ENCODE data around the gene OR52B2. TPM values are rescaled to one million over a fixed set of nuclear protein-coding genes. Genes with fewer than 3 reads are reported as not detected.

OR52B2 gene
- polyA plus RNA-seq, 1 of the 3 experiments (the other 2 are of a cell fraction), result not detected

DNA sequence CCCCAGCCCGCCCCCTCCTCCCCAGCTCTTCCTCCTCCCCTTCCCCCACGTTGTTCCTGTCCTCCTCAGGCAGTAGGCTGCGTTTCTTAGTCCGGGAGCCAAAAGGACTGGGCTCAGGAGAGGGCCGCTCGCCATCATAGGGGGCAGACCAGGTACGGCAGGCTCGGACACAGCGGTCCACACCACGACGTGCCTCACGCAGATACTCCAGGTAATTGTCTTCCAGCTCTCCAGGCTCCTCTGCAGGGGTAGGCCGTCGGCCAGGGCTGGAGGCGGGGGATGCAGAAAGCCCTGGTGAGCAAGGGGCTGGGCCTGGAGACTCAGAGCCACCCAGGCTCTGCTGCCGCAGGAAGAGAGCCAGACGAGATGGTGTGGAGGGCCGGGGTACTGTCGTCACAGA, 47.6 kb upstream of the OR52B2 start:
- Histone ChIP-seq H4K20me1 (ENCODE audit: insufficient read depth) (peaks cover 4% of the 10 kb centered on the region; the same call in 1 of the 2 replicates), H3K27me3 (ENCODE audit: insufficient read depth) (no peaks in the 10 kb centered on the region), H3K27ac (ENCODE audit: low read depth in 2 of 2, low read length in 1 of 2) (no peak overlapping the region), H3K4me1 (ENCODE audit: control insufficient read depth in 1 of 2, insufficient read depth in 2 of 2, low read depth in 1 of 2, low read length in 1 of 2) (no peaks in the 10 kb centered on the region), H3F3A (replicated peaks; ENCODE audit: insufficient read depth) (no peaks in the 10 kb centered on the region), H3K9ac (no peak overlapping the region), H3K9me2 (no peaks in the 10 kb centered on the region), H2AFZ (ENCODE audit: low read depth) (no peak overlapping the region), H3K4me2 (no peak overlapping the region), H3K4me3 (ENCODE audit: low read depth in 2 of 2, low read length in 1 of 2) (no peak overlapping the region), H3K36me3 (replicated peaks in 1 of 2; ENCODE audit: control insufficient read depth in 1 of 2, insufficient read depth in 2 of 2, low read length in 1 of 2) (peaks cover 29 to 85% of the 10 kb centered on the region in 2 experiments), H3K79me2 (ENCODE audit: insufficient read depth) (no peaks in the 10 kb centered on the region), H3K9me3 (no peaks in the 10 kb centered on the region)
- ChIA-PET CTCF (interaction anchor here (1.3 kb wide), 1 partner anchor 145 kb away, joined by 3 read pairs; no protein-coding TSS in a partner anchor), POLR2A (no interaction called here)
- 94% methylated on average over 19 of the region's 19 CpGs for WGBS (ENCODE audit: low lambda C conversion rate)
- TF ChIP-seq GABPA (IDR thresholded peaks at IDR 0.05; ENCODE audit: low read depth) (no peak), SMC3 (IDR thresholded peaks at IDR 0.05; ENCODE audit: low read depth, low read length) (no peak), EZH2phosphoT487 (IDR thresholded peaks at IDR 0.05; ENCODE audit: borderline replicate concordance, low read depth) (no peak), SIN3A (IDR thresholded peaks at IDR 0.05; ENCODE audit: borderline replicate concordance, low read depth, low read length) (no peak), TEAD4 (IDR thresholded peaks at IDR 0.05; ENCODE audit: borderline replicate concordance, insufficient read depth) (no peak), RFX5 (IDR thresholded peaks at IDR 0.05; ENCODE audit: low read length) (no peak)
- no peak for DNase-seq

DNA sequence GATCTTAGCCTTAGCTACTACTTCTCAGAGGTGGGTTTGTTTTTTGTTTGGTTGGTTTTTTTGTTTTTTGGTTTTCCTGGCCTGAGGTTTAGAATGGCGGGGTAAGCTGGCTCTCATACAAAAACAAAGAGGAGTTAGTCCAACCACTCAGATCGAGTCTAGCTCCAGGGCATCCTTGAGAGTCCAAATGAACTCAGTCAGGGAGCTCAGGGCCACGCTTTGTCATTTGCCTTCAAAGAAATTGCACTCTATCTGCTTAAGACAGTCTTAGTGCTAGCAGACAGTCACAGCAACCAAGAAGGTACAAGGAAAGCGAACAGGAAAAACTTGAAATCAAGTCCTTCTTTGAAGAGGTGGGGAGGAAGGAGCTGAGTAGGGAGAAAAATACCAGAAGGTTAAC, 46.4 kb upstream of the OR52B2 start:
- WGBS (ENCODE audit: low lambda C conversion rate), result 91% methylated on average over 4 of the region's 4 CpGs
- no peak overlapping the region for H3K4me3 ChIP-seq (ENCODE audit: low read depth in 2 of 2, low read length in 1 of 2)
- no peaks in the 10 kb centered on the region for H3K27me3 ChIP-seq (ENCODE audit: insufficient read depth)
- peaks cover 4% of the 10 kb centered on the region; the same call in 1 of the 2 replicates for H4K20me1 ChIP-seq (ENCODE audit: insufficient read depth)
- no peak overlapping the region for H3K9ac ChIP-seq
- H3K4me1 ChIP-seq (ENCODE audit: control insufficient read depth in 1 of 2, insufficient read depth in 2 of 2, low read depth in 1 of 2, low read length in 1 of 2), result no peaks in the 10 kb centered on the region
- TF ChIP-seq, protein P1, sequence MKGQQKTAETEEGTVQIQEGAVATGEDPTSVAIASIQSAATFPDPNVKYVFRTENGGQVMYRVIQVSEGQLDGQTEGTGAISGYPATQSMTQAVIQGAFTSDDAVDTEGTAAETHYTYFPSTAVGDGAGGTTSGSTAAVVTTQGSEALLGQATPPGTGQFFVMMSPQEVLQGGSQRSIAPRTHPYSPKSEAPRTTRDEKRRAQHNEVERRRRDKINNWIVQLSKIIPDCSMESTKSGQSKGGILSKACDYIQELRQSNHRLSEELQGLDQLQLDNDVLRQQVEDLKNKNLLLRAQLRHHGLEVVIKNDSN (IDR thresholded peaks at IDR 0.05; ENCODE audit: borderline replicate concordance, low read depth), result no peak
- TF ChIP-seq, protein P2, sequence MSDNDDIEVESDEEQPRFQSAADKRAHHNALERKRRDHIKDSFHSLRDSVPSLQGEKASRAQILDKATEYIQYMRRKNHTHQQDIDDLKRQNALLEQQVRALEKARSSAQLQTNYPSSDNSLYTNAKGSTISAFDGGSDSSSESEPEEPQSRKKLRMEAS (IDR thresholded peaks at IDR 0.05; ENCODE audit: low read depth), result no peak
- TF ChIP-seq GABPA (IDR thresholded peaks at IDR 0.05; ENCODE audit: low read depth) (no peak), EZH2phosphoT487 (IDR thresholded peaks at IDR 0.05; ENCODE audit: borderline replicate concordance, low read depth) (no peak), ELF1 (IDR thresholded peaks at IDR 0.05) (no peak)
- H3K79me2 ChIP-seq (ENCODE audit: insufficient read depth), result no peaks in the 10 kb centered on the region
- no peaks in the 10 kb centered on the region for H3F3A ChIP-seq (replicated peaks; ENCODE audit: insufficient read depth)
- H3K36me3 ChIP-seq (replicated peaks in 1 of 2; ENCODE audit: control insufficient read depth in 1 of 2, insufficient read depth in 2 of 2, low read length in 1 of 2), result peaks cover 32 to 82% of the 10 kb centered on the region in 2 experiments
- H3K4me2 ChIP-seq, result no peak overlapping the region
- H3K9me3 ChIP-seq, result no peaks in the 10 kb centered on the region
- no peak for DNase-seq
- H3K9me2 ChIP-seq, result no peaks in the 10 kb centered on the region
- ChIA-PET CTCF (interaction anchor here (0.7 to 1.0 kb wide), 2 partner anchors 12 to 163 kb away, joined by 3 read pairs; no protein-coding TSS in a partner anchor), POLR2A (interaction anchor here (0.6 kb wide), 1 partner anchor 198 kb away, joined by 3 read pairs; no protein-coding TSS in a partner anchor)
- H2AFZ ChIP-seq (ENCODE audit: low read depth), result no peak overlapping the region
- no peak overlapping the region for H3K27ac ChIP-seq (ENCODE audit: low read depth in 2 of 2, low read length in 1 of 2)

DNA sequence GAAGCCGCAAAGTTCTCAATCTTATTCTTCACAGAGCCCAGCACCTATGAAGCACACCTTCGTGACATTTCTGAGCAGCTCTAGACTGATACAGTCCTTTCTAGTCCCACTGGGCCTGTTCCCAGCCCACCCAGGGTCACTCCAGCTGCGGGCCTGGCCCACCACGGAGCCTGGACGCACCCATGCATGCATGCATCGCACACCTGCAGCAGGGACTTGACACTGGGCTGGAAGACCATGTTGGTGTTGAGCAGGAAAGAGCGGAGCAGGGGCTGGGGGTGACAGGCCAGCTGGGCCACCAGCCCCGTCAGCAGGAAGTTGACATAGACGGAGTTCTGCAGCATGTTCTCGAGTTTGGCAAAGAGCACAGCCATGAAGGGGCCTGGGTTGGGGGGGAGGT, 44.4 kb upstream of the OR52B2 start:
- POLR2A ChIA-PET, result no interaction called here
- H3F3A ChIP-seq (replicated peaks; ENCODE audit: insufficient read depth), result no peaks in the 10 kb centered on the region
- H3K4me3 ChIP-seq (ENCODE audit: low read depth in 2 of 2, low read length in 1 of 2), result no peak overlapping the region
- CTCF ChIA-PET, result no interaction called here
- H3K9ac ChIP-seq, result no peak overlapping the region
- H3K9me2 ChIP-seq, result no peaks in the 10 kb centered on the region
- no peaks in the 10 kb centered on the region for H3K79me2 ChIP-seq (ENCODE audit: insufficient read depth)
- H3K4me2 ChIP-seq, result no peak overlapping the region
- peaks cover 4% of the 10 kb centered on the region; the same call in 1 of the 2 replicates for H4K20me1 ChIP-seq (ENCODE audit: insufficient read depth)
- WGBS (ENCODE audit: low lambda C conversion rate), result 97% methylated on average over 7 of the region's 10 CpGs
- H3K9me3 ChIP-seq, result no peaks in the 10 kb centered on the region
- no peak overlapping the region for H2AFZ ChIP-seq (ENCODE audit: low read depth)
- H3K4me1 ChIP-seq (ENCODE audit: control insufficient read depth in 1 of 2, insufficient read depth in 2 of 2, low read depth in 1 of 2, low read length in 1 of 2), result no peaks in the 10 kb centered on the region
- peaks cover 24 to 79% of the 10 kb centered on the region in 2 experiments for H3K36me3 ChIP-seq (replicated peaks in 1 of 2; ENCODE audit: control insufficient read depth in 1 of 2, insufficient read depth in 2 of 2, low read length in 1 of 2)
- no peak for DNase-seq
- no peaks in the 10 kb centered on the region for H3K27me3 ChIP-seq (ENCODE audit: insufficient read depth)
- no peak overlapping the region for H3K27ac ChIP-seq (ENCODE audit: low read depth in 2 of 2, low read length in 1 of 2)
- TF ChIP-seq, protein P1 (IDR thresholded peaks at IDR 0.05; ENCODE audit: borderline replicate concordance, low read depth), result no peak
- TF ChIP-seq ELF1 (IDR thresholded peaks at IDR 0.05) (no peak), RCOR1 (IDR thresholded peaks at IDR 0.05; ENCODE audit: low read length) (no peak), EP300 (IDR thresholded peaks at IDR 0.05; ENCODE audit: borderline replicate concordance in 1 of 2, low read depth in 1 of 2, low read length in 1 of 2) (no peak), NRF1 (IDR thresholded peaks at IDR 0.05; ENCODE audit: low read depth, low read length) (no peak), JUND (IDR thresholded peaks at IDR 0.05) (no peak), SMC3 (IDR thresholded peaks at IDR 0.05; ENCODE audit: low read depth, low read length) (no peak), CHD2 (IDR thresholded peaks at IDR 0.05; ENCODE audit: low read length, partially characterized antibody) (no peak), RAD21 (IDR thresholded peaks at IDR 0.05; ENCODE audit: low read length) (no peak)
- TF ChIP-seq, protein P2 (IDR thresholded peaks at IDR 0.05; ENCODE audit: low read depth), result no peak
- TF ChIP-seq, protein P3, sequence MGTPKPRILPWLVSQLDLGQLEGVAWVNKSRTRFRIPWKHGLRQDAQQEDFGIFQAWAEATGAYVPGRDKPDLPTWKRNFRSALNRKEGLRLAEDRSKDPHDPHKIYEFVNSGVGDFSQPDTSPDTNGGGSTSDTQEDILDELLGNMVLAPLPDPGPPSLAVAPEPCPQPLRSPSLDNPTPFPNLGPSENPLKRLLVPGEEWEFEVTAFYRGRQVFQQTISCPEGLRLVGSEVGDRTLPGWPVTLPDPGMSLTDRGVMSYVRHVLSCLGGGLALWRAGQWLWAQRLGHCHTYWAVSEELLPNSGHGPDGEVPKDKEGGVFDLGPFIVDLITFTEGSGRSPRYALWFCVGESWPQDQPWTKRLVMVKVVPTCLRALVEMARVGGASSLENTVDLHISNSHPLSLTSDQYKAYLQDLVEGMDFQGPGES (IDR thresholded peaks at IDR 0.05; ENCODE audit: low read depth, low read length), result no peak
- TF ChIP-seq, protein P4, sequence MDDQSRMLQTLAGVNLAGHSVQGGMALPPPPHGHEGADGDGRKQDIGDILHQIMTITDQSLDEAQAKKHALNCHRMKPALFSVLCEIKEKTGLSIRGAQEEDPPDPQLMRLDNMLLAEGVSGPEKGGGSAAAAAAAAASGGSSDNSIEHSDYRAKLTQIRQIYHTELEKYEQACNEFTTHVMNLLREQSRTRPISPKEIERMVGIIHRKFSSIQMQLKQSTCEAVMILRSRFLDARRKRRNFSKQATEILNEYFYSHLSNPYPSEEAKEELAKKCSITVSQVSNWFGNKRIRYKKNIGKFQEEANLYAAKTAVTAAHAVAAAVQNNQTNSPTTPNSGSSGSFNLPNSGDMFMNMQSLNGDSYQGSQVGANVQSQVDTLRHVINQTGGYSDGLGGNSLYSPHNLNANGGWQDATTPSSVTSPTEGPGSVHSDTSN (IDR thresholded peaks at IDR 0.05), result no peak
